GM19238 (cell line): Measurements from ENCODE around the gene ETFBKMT.
"Not testable (repeated sequence)": the region's sequence is repeated elsewhere in the genome, so short reads cannot be mapped to it uniquely, and the experiment has no call there.

Experiments used
- DNase-seq: peaks from one replicate; pipeline ENCODE4 v3.0.0; 2011; ENCODE audit warnings: low spot score; ENCODE audit not compliant: insufficient read length

The ETFBKMT gene

DNA sequence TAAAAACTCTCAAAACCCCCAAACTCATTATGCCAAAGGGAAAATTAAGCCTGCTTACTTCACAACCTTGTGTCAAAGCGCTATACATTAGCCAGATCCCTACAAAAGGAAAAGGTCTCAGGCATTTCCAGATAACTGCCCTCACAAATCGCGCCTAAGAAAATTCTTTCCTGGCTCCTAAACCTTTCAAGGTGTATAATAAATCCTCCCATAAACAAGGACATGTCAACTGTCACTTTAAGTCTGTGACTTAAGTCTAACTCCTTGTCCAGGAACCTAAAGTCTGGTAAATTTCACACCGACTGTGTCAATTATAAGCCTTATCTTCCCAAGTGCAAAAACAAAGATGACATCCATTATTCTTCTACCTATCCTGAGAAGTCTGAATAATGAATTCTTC, 4.3 kb upstream of the ETFBKMT start:
- DNase-seq, result no peak

DNA sequence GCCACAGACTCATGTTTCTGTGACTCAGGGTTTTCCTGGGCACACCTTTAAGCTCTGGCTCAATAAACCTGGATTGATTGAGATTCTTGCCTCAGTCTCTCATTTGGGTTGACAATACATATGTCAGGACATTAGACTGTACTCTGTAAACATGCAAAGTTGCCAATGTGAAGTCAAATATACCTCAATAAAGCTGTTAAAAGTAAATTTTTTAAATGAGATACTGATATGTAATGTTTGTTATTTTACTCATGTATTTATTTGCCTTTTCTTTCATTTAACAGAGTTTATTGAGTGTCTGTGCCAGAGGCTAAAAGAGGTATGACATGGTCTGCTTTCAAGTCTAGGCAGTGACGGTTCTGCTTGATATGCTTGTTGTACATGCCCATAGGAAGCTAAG, 3.7 kb upstream of the ETFBKMT start:
- DNase-seq, result no peak

DNA sequence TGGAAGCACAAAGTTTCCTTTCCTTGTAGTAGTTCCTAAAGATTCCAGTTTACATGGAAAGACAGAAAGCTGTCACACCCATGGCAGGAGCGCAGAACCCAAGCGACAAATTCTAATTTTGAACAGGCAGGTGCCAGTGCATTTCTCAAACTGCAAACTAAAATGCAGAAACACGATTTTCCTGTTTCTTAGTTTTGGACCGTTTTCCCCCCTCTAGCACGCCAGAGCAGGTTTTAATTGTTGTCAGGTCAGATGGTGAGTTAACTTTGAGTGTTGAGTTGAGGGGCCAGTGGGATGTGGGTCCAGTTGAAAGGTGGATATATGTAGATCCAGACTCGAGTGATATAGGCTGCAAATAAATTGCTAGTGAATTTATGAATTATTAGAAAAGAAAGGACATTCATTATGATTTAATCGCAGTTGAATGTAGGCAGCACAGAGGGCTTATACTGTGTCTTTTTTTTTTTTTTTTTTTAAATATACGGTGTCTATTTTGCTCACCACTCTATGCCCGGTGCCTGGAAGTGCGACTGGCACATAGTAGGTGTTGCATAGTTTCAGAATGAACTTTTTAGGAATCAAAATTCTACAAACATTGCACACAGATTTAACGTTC, 909 bp upstream of the ETFBKMT start:
- DNase-seq, result no peak

DNA sequence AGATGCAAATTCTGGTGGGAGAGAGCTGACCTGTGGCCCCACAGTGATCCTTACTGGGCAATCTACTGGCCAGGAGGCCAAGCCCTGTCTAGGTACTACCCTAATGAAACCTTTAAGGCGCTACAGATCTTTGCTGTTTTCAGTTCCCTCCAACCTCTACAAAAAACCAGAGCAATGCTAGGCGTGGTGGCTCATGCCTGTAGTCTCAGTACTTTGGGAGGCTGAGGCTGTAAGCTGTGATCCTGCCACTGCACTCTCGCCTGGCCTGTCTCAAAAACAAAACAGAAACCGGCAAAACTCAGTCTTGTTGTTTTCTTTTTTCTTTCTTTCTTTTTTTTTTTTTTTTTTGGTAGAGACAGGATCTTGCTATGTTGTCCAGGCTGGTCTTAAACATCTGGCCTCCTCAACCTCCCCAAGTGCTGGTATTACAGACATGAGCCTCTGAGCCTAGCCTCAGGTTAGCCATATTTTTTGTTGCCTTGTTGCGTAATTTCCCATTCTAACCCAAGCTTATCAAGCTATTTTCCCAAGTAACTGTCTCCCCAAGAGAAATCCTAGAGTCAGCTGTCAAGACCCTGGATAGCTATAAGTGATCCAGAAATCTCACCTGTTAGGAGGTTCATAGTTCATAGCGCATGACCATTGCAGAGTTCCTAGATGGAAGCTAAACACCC, 2.8 kb downstream of the ETFBKMT start:
- DNase-seq, result no peak

DNA sequence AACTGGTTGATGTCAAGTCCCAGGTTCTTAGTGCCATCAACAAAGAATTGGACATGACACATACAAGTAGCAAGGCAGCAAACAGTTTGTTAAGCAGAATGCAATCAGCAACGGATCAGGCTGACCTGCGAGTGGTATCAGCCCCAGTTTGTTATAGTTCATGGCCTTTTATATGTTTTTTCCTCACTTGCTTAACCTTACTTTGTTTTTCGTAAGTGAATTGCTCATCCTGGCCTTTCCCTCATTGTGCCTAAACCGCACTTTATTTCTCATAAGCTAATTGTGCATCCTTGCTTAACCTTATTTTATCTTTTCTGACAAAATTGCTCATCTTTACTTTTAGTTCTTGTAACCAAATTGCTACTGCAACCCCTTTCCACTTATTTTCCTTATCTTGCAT, 4.1 kb downstream of the ETFBKMT start:
- no peak for DNase-seq

DNA sequence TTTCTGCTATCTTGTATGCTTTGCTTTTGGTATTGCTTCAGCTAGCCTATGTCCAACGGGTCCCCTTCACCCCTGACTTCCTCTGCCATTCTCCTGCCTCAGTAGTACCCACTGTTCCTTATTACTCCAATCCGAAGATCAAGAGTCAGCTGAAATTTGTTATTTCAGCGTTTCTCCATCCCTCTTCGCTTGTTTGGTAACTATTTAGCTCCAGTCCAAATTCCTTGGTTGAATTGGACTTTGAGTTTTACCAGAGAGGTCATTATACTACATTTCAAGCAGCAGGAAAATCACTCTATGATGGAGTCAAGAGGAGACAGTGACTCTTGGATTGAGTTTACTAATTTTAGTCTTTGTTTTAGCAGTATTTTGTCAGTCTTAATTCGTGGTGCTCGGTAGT, 4.5 kb downstream of the ETFBKMT start:
- DNase-seq, result no peak

DNA sequence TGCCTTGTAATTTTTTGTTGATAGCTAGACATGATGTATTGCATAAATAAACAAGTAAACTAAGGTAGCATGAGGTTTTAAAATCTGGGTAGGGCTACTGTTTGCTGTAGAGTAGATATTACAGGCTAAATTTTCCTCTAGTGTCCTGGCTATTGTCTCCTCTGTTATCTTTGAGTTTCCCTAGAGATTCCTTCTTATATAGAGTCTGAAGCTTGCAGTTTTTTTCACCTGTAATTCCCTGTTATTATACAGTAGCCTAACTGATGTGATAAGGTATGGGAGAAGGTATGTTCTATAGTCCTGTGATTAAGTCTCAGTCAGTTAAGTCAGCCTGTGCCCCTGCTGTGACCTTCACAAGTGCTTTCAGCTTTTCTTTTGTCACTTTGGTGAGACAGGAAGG, 9.5 kb downstream of the ETFBKMT start:
- DNase-seq, result no peak

DNA sequence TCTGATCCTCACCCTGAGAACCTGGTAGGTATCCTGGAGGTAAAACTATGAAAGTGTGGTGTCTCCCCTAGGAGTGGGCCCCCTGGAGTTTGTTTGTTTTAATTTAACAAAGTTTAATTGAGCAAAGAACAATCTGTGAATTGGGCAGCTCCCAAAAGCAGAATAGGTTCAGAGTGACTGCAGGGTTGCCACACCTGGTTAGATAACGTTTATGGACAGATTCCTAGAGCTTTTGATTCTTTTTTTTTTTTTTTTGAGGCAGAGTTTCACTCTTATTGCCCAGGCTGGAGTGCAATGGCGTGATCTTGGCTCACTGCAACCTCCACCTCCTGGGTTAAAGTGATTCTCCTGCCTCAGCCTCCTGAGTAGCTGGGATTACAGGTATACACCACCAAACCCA, 10.1 kb downstream of the ETFBKMT start:
- DNase-seq, result not testable (repeated sequence)

DNA sequence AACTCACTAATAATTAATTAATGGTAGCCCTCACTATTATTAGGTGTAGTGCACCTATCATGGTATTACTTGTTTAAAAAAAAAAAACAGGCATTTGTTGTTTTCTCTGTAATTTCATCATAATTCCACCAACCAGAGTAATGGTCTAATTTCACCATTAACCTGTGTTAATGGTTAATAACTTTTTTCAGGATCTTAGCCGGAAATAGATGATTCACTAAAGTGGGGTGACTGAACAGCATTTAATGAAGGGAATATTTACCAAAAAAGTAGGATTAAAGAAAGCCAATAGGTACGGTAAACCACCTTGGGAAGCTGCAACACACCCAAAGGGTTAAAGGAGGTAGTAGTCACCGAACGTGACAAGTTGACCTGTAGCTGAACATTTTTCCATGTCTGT, 13.0 kb downstream of the ETFBKMT start:
- no peak for DNase-seq

DNA sequence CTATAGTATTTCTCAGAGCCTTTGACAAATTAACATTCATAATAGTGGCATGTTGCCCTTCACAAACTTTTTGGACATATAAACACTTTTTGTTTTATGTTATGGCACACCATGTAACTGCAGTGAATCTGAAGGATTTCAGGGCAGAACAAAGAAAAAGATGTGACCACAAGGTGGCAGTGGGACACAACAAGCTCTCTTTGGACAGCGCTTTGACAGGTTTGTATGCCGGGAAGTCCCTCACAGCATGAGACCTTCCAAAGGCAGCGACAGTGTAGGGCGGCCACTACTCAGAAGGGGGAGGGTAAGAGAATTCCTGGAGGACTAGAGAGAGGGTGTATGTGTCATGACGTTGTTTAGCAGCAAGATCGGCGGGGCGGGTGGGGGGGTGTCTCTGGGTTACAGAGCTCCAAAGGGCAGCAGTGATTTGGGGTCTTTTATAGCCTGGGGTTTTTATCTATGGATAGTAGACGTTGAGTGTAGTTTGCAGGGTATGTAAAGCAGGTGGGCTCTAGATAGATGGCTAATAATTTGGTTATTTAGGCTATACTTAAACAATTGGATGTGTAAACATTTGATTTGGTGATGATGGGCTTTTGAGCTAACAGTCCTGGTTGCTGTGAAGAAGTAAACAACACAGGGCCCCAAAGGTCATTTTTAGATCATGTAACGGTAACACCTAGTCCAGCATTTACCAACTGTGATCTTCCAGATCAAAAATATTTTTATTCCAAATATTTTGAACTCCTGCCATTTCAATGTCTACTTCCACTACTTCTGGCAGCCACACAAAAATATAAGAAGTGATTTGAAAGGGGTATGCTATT, 22.9 kb downstream of the ETFBKMT start:
- peak; percentile 49 for DNase-seq

DNA sequence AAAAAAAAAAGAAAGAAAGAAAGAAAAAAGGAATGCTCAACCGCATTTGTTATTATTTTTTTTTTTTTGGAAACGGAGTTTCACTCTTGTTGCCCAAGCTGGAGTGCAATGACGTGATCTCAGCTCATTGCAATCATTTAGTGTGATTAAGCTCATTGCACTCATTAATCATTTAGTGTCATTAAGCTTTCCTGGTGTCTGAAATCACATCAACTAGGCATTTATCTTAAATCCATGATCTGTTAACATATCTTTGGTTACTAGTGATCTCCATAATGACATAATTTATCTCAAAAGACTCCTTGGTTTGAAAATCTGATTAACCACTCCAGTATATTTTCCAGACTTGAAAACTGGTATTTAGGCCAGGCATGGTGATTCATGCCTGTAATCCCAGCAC, 26.3 kb downstream of the ETFBKMT start:
- no peak for DNase-seq

DNA sequence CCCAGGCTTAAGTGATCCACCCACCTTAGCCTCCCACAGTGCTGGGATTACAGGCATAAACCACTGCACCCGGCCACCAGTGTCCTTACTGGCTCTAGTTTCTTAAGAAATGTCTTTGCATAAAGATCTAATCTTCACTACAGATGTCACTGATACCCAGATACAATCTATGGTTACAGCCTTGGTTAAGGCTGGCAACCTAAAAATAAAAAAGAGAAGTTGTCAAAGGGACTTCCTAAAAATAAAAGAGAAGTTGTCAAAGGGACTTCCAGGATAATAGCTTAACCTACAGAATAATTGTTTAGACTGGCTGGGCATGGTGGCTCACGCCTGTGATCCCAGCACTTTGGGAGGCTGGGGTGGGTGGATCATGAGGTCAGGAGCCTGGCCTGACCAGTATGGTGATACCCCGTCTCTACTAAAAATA, 27.6 kb downstream of the ETFBKMT start:
- DNase-seq, result peak; percentile 2

DNA sequence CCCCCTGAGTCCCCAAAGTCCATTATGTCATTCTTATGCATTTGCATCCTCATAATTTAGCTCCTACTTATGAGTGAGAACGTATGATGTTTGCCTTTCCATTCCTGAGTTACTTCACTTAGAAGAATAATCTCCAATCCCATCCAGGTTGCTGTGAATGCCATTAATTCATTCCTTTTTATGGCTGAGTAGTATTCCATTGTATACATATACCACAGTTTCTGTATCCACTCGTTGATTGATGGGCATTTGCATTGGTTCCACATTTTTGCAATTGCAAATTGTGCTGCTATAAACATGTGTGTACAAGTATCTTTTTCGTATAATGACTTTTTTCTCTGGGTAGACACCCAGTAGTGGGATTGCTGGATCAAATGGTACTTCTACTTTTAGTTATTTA, 30.4 kb downstream of the ETFBKMT start:
- DNase-seq, result not testable (repeated sequence)

DNA sequence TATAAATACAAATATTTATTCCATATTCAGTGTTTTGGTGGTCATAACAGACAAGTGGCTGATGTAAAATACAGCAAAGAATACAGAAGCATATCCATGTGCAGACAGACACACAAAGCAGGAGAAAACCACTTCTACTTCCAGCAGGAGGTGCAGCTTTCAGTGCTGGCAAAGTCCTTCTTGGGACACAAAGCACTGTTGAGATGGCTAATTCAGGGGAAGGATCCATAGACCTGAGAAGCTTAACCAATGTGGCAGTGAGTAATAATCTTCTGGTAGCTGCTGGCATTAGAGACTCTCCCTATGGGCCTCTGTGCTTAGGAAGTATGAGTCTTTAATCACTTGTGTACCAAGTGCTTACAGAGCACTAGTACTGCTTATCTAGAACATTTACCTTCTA, 42.6 kb downstream of the ETFBKMT start:
- no peak for DNase-seq

DNA sequence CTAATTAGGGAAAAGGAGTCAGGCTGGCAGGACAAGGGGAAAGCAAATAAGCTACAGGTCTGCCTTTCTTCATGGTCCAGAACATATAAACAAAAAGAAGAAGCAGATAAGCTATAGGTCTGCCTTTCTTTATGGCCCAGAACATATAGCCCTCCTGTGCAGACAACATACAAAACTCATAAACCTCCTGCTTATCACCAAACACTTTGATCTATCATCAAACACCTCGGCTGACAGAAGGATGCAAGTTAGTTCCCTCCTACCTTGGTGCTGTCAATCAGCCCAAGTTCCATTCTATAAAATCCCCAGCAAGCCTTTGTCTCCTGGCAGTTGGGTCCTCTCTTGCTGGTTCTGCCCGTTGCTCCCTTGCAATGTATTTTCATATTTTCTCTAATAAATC, 46.1 kb downstream of the ETFBKMT start:
- no peak for DNase-seq

DNA sequence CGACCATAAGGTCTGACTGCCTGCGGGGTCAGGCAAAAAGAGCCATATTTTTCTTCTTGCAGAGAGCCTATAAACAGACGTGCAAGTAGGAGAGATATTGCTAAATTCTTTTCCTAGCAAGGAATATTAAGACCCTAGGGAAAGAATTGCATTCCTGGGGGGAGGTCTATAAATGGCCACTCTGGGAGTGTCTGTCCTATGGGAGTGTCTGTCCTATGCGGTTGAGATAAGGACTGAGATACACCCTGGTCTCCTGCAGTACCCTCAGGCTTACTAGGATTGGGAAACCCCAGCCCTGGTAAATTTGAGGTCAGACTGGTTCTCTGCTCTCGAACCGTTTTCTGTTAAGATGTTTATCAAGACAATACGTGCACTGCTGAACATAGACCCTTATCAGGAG, 48.6 kb downstream of the ETFBKMT start:
- DNase-seq, result not testable (repeated sequence)

DNA sequence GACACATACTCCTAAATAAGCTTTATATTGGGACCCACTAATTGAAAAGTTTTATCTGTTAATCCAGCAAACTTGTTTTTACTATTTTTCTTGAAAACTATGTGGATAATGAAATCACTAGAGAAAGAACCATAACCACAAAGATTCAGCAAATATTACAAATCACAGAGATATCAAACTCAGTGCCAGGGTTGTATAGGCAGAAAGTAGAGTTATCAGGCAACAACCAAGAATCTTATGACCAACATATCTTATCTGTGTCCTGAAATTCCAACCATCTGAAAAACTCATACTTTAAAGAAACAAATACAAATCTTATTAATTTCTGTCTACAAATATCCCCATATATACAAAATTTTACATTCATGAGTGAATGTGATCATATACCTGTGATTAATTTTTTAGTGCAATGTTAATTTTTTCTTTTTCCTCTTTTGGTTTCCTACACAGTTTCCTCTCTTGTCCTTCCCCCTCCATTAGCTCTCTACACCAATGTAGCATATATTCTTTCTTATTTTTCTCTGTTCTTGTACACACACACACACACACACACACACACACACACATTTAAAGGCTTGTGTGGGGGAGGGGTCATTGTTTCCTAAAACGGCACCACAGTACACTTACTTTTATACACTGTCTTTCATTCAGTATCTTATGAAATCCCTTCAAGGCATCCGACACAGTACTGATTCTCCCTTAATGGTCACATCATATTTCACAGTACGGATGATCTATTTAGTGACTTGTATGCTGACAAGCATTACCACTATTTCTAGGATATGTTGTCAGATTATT, 50.7 kb downstream of the ETFBKMT start:
- DNase-seq, result no peak

DNA sequence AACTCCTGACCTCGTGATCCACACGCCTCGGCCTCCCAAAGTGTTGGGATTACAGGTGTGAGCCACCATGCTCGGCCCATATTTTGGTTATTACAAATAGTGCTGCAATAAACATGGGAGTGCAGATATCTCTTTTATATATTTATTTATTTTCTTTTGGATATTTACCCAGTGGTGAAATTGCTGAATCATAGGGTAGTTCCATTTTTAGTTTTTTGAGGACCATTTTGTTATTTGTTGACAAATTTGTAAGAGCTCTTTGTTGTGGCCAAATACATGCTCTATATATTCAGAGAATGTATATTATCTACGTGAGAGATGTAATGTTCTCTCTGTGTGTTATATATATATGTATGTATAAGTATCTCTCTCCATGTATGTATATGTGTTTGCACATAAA, 53.4 kb downstream of the ETFBKMT start:
- no peak for DNase-seq

DNA sequence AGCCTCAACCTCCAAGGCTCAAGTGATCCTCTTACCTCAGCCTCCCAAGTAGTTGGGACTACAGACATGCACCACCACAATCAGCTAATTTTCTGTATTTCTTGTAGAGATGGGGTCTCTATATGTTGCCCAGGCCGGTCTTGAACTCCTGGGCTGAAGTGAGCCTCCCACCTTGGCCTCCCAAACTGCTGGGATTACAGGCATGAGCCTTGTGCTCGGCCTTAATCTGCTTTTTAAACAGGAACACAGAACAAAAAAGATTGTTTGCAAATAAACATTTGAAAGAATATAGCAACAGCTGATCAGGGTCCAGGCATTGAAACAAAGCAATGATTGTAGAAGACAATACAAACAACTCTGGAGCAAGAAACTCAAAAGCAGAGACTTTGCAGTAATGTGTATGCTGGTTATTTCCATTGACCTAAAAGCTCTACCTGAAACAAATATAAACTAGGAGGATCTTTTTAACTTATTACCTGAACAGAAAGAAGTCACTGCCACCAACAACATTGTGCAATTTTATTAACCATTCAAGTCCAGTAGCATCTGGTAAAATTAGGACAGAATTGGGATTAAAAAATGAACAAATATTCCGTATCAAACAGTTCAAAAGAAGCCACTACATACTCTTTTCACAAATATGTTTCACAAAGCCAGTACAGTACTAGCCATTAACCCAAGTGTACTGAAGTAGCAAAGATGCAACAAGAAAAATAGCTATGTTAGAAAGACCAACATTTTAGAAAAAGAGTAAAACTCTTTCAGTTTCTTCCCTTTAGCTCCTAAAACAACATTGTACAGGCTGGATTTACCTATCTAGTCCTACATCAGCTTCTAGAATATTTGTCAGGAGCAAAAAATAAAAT, 55.2 kb downstream of the ETFBKMT start:
- no peak for DNase-seq

DNA sequence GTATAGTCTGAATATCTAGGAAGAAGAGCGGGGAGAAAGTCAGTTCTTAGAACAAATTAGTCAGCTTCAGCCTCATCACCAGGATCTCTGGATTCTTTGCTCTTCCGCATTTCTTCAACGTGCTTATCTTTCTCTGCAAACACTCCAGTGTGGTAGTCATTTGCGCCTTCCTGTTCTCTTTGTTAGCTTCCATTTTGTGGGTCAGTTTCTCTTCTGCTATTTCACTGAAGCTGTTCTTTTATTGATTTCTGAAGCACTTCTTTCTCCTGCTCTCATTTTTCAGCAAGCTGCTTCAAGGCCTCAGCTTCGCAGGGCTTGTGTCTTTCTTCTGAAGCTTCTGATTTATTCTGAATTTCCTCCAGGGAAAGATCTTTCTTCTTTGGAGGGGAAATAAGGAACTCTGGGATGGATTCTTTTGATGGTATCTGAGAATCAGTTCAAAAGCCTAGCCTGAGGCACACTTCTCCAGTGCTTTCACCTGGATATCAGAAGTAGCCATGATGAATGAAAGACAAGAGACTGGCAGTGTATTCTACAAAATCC, 55.9 kb downstream of the ETFBKMT start:
- DNase-seq, result no peak
